ENCODE measurements around the gene TNFRSF18.

TNFRSF18 gene

DNA sequence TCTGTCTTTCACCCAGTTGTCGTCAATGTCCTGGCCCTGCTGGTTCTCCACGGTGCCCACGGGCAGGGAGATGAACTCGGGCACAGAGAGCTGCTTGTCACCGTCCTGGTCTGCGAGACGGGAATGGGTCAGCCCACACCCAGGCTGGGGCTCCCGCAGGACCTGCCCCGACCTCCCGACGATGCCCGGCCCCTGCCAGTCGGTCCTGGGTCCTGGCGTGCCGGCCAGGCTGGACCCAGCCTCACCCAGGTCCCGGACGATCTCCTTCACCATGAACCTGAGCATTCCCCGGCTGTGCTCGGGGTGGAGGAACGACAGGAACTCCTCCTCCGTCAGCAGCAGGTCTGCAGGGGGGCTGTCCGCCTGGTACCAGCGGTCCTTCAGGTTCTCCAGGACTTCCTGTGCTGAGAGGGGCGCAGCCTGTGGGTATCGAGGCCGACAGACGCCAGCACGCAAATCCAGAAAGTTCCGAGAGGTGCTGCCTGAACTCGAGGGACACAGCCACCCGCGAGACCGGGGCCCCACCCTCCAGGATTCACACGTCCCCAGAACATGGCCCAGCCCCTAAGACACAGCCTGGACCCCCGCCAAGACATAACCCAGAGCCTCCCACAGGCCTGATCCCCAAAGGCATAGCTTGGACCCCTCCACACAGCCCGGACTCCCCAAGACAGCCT is 12.3 kb upstream of the TNFRSF18 start:
- Mint-ChIP-seq H3K4me1 (no peaks in the 10 kb centered on the region), H3K36me3 (ENCODE audit: low read depth) (peaks cover 28% of the 10 kb centered on the region), H3K27ac (no peak overlapping the region), H3K27me3 (ENCODE audit: low read depth) (no peaks in the 10 kb centered on the region), H3K9me3 (no peaks in the 10 kb centered on the region), H3K4me3 (no peak overlapping the region)
- no peak for TF ChIP-seq CTCF (IDR thresholded peaks at IDR 0.05; ENCODE audit: unreplicated experiment in 3 of 3)

DNA sequence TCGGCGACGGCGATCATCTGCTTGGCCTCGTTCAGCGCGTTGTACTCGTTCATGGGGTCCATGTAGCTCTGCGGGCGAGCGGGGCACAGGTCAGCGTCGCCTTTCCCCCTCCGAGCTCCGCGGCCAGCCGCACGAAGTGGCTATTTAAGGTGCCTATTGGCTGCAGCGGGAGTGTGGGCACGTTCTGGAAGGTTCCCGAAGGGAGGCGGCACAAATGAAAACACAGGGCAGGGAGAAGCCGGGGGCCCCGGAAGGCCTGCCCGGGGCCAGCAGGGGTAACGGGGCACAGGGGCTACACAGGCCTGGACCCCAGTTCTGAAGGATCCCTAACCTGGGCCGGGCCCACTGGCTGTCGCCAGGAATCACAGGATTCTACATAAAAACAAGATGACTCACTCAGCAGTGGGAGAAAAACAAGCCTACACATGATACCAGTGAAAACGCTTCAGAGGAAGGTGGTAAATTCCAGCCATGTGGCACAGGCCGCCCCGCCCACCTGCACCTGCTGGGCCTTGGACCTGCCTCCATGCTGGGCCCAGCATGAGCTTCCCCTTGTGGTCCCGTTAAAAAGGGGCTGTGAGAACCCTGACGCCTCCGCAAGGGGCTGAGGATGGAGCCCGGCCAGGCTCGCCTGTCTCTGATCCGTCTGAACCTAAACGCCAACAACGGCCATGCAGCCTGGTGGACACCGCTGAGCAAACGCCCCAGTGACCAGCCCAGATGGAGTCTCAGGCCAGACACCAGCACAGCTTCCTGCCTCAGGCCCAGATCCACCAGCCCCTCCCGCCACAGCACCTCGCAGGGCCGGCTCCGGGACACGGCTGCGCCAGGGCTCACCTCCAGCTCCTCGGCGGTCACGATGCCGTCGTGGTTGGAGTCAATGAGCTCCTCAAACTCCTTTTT is 11.5 kb upstream of the TNFRSF18 start:
- Mint-ChIP-seq H3K4me1 (no peaks in the 10 kb centered on the region), H3K4me3 (no peak overlapping the region), H3K9me3 (no peaks in the 10 kb centered on the region), H3K36me3 (ENCODE audit: low read depth) (peaks cover 23% of the 10 kb centered on the region), H3K27ac (no peak overlapping the region), H3K27me3 (ENCODE audit: low read depth) (no peaks in the 10 kb centered on the region)
- TF ChIP-seq CTCF (IDR thresholded peaks at IDR 0.05; ENCODE audit: unreplicated experiment in 3 of 3): no peak

GRCh38 chr1:1216770-1217620 is 10.6 kb upstream of the TNFRSF18 start:
- Mint-ChIP-seq H3K27me3 (ENCODE audit: low read depth) (no peaks in the 10 kb centered on the region), H3K4me3 (no peak overlapping the region)

DNA sequence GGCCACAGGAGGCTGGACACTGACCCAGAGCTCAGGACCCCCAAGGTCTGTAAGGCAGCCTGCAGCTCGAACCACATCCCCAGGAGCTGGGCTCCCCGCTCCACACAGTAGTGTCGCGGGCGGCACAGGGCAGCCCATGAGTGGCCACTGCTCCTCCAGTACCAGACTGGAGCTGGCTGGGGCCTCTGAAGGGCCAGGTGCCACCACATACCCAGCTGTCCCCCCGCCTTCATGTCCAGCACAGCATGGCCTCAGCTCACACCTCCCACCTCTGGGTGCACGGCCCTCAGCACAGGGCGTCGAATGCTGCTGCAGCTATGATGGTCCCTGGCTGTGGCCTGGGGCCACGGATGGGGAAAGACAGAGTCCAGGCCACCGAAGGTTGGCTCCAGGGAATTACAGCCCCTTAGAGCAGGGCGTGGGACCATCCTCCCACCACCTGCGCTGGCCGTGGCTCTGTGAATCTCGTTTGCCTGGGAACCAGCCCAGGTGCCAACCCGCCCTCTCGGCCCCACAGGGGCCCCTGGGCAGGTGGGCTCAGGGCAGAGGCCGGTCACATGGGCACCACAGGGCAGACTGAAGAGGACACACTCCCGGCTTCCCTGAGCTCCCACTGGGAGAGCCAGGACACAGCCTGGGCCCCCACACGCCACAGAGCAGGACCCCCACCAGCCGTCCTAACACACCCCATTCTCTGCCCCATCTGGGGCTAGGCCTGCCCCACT is 9.7 kb upstream of the TNFRSF18 start:
- H3K27ac Mint-ChIP-seq: no peak overlapping the region
- peaks cover under 1% of the 10 kb centered on the region for H3K27me3 Mint-ChIP-seq (ENCODE audit: low read depth)
- no peak for TF ChIP-seq CTCF (IDR thresholded peaks at IDR 0.05; ENCODE audit: unreplicated experiment in 3 of 3)
- H3K9me3 Mint-ChIP-seq: no peaks in the 10 kb centered on the region
- H3K36me3 Mint-ChIP-seq (ENCODE audit: low read depth): peaks cover 19% of the 10 kb centered on the region
- no peak overlapping the region for H3K4me3 Mint-ChIP-seq
- H3K4me1 Mint-ChIP-seq: no peaks in the 10 kb centered on the region

More at GRCh38 chr1:1216770-1217620, 10.6 kb upstream of the TNFRSF18 start:
- Mint-ChIP-seq H3K27ac (peak overlapping the region in 1 of 3 experiments; percentile 59), H3K36me3 (ENCODE audit: low read depth) (peaks cover 20% of the 10 kb centered on the region), H3K9me3 (no peaks in the 10 kb centered on the region), H3K4me1 (no peaks in the 10 kb centered on the region)
- no peak for TF ChIP-seq CTCF (IDR thresholded peaks at IDR 0.05; ENCODE audit: unreplicated experiment in 3 of 3)

DNA sequence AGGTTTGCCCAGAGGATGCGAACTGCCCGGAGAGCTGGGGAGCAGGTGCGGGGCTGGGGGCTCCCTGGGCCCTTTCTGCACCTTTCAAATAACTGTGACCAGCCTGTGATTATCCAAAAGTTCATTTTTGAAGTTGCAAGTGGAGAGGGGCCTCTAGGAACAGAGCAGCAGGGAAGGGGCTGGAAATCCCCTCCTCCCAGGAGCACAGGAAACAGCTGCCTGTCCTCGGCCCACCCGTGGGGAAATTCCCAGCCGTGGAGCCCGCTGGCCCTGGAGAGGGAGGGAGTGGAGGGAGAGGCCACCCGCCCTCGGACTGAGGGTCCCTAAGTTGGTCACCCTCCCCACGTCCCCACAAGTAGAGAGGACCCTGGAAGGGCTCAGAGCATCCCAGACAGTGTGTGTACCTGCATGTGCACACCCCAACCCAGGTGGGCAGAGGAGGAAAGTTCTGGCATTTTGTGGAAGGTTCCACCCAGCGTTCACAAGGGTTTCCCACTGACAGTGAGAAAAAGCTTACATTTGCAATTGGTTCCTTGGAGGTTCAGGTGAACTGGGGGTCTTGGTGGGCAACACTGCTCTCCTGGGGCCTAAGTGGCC is 8.8 kb upstream of the TNFRSF18 start:
- H3K36me3 Mint-ChIP-seq (ENCODE audit: low read depth): peaks cover 11% of the 10 kb centered on the region
- no peak overlapping the region for H3K4me3 Mint-ChIP-seq
- H3K4me1 Mint-ChIP-seq: no peaks in the 10 kb centered on the region
- peaks cover 3% of the 10 kb centered on the region for H3K27me3 Mint-ChIP-seq (ENCODE audit: low read depth)
- TF ChIP-seq CTCF (IDR thresholded peaks at IDR 0.05; ENCODE audit: unreplicated experiment in 3 of 3): no peak
- H3K9me3 Mint-ChIP-seq: no peaks in the 10 kb centered on the region
- H3K27ac Mint-ChIP-seq: no peak overlapping the region
